Spleen (tissue), 11 donors: ENCODE measurements around the gene LBR. TPM values are rescaled to one million over a fixed set of nuclear protein-coding genes. Genes with fewer than 3 reads are reported as not detected.

Experiments used
- DNase-seq: peaks from one replicate; pipeline ENCODE4 v3.0.0-alpha.2; 2020
- H3K27ac ChIP-seq, 8 donors: fragments of 200-600 bp; sonication (generic) in 7 of 8; 1 replicate in 4 of 8; 2 replicates in 4 of 8; pipeline versions ENCODE4 v1.5.0 to v1.8.0; 2016 to 2021; ENCODE audit warnings: inconsistent platforms in 4 of 8, mild to moderate bottlenecking in 4 of 8, moderate library complexity in 1 of 8
- H3K27me3 ChIP-seq, 7 donors: fragments of 200-600 bp; sonication (generic) in 6 of 7; replicated peaks in 1 of 7; 1 replicate in 4 of 7; 2 replicates in 3 of 7; pipeline versions ENCODE4 v1.5.0 to v1.8.0; 2016 to 2021; ENCODE audit warnings: inconsistent platforms in 3 of 7, mild to moderate bottlenecking in 1 of 7
- H3K36me3 ChIP-seq, 6 donors: fragments of 200-600 bp; sonication (generic) in 5 of 6; 1 replicate in 4 of 6; 2 replicates in 2 of 6; pipeline versions ENCODE4 v1.5.0 to v1.8.0; 2016 to 2021; ENCODE audit warnings: inconsistent platforms in 2 of 6
- H3K4me1 ChIP-seq, 6 donors: fragments of 200-600 bp; sonication (generic) in 5 of 6; 1 replicate in 3 of 6; 2 replicates in 3 of 6; pipeline versions ENCODE4 v1.5.0 to v1.8.0; 2016 to 2021; ENCODE audit warnings: inconsistent platforms in 3 of 6
- H3K4me3 ChIP-seq, 8 donors: fragments of 200-600 bp; sonication (generic) in 7 of 8; 1 replicate in 4 of 8; 2 replicates in 4 of 8; pipeline versions ENCODE4 v1.5.0 to v1.8.0; 2016 to 2021; ENCODE audit warnings: inconsistent platforms in 4 of 8, mild to moderate bottlenecking in 4 of 8, moderate library complexity in 2 of 8
- H3K9me3 ChIP-seq, 8 donors: fragments of 200-600 bp; sonication (generic) in 7 of 8; 1 replicate in 4 of 8; 2 replicates in 4 of 8; pipeline versions ENCODE4 v1.5.0 to v1.8.0; 2016 to 2021; ENCODE audit warnings: inconsistent platforms in 4 of 8
- POLR2A ChIP-seq, 3 donors: fragments of 450-650 bp; IDR thresholded peaks; one replicate each; pipeline ENCODE4 v1.5.1; 2017; ENCODE audit warnings: antibody characterized with exemption in 3 of 3, mild to moderate bottlenecking in 1 of 3
- POLR2AphosphoS5 ChIP-seq, 3 donors: sonication (generic); formaldehyde crosslinking; IDR thresholded peaks; one replicate each; pipeline ENCODE4 v1.5.1; 2017; ENCODE audit warnings: antibody characterized with exemption in 3 of 3
- WGBS, 5 donors: extraction: QIAGEN DNeasy Blood & Tissue Kit in 3 of 5; methylation state at CpG; one replicate each; pipeline versions ENCODE4 v1.1.5 to v1.1.7; 2013 to 2018; 5-methylcytosine and 5-hydroxymethylcytosine counted together
- intact Hi-C: fragments of 100-400 bp; cut with DNase I; formaldehyde crosslinking; loops from one replicate; pipeline ENCODE4 v1.15.0; 2023; ENCODE audit warnings: low total_unique reads
- polyA plus RNA-seq, 3 donors: library from polyadenylated mRNA; stranded (reverse); fragments of 200-250 nt; gene quantifications; one replicate each; pipeline ENCODE4 v1.2.1, GENCODE V29; 2013
- total RNA-seq, 7 donors: library from RNA; depleted of rRNA in 3 of 7; stranded (reverse); fragments of >200 nt in 3 of 7; fragmentation: NEBNext Ultra II Directional in 4 of 7; extraction: Animal tissue kit (Norgen Biotek cat#: 25700) in 4 of 7; gene quantifications; one replicate each; pipeline versions ENCODE4 v1.1.0 to v1.2.1, GENCODE V29; 2016 to 2021
- TF ChIP-seq, protein P1 (sequence below), 11 experiments: fragments of 200-600 bp in 7 of 11; fragments of 450-650 bp in 4 of 11; sonication (generic) in 4 of 11; IDR thresholded peaks in 8 of 11; conservative IDR thresholded peaks in 3 of 11; 1 replicate in 7 of 11; 2 replicates in 4 of 11; pipeline versions ENCODE4 v1.4.0 to v1.8.0; 2016 to 2021; ENCODE audit warnings: antibody characterized with exemption in 11 of 11, inconsistent platforms in 4 of 11, mild to moderate bottlenecking in 1 of 11
- donor health status: healthy with polysubstance abuse.
- donor health status: DM: no; HTN: no; CAD: no; lungs with moderate emphysema.
- donor health status: DM: no; HTN: no; CAD: no.
- donor health status: Bipolar disorder and iron deficiency.
- donor health status: healthy.
- donor health status: DM: no; HTN: no; CAD: no.
- donor health status: DM: yes; HTN: yes; CAD: no.

Gene LBR
- total and polyA plus RNA-seq, 10 donors = 20.8 to 157 (median 87.9) TPM

- Histone ChIP-seq H3K4me1 (peaks cover 21 to 82% (median 50%) of the 10 kb centered on the region in 6 donors), H3K4me3 (no peak overlapping the region), H3K27me3 (no peaks in the 10 kb centered on the region), H3K27ac (peak overlapping the region in 5 of 8 donors; percentile 62 to 91 (median 87)), H3K9me3 (no peaks in the 10 kb centered on the region), H3K36me3 (no peaks in the 10 kb centered on the region)
- intact Hi-C loops = no loop called here
- no peak for DNase-seq
- 83 to 94% (median 85%) methylated on average over 9 of the region's 9 CpGs for WGBS, 5 donors
- TF ChIP-seq POLR2AphosphoS5 (IDR thresholded peaks at IDR 0.05) = no peak
- TF ChIP-seq POLR2A (IDR thresholded peaks at IDR 0.05) = no peak
- TF ChIP-seq, protein P1, sequence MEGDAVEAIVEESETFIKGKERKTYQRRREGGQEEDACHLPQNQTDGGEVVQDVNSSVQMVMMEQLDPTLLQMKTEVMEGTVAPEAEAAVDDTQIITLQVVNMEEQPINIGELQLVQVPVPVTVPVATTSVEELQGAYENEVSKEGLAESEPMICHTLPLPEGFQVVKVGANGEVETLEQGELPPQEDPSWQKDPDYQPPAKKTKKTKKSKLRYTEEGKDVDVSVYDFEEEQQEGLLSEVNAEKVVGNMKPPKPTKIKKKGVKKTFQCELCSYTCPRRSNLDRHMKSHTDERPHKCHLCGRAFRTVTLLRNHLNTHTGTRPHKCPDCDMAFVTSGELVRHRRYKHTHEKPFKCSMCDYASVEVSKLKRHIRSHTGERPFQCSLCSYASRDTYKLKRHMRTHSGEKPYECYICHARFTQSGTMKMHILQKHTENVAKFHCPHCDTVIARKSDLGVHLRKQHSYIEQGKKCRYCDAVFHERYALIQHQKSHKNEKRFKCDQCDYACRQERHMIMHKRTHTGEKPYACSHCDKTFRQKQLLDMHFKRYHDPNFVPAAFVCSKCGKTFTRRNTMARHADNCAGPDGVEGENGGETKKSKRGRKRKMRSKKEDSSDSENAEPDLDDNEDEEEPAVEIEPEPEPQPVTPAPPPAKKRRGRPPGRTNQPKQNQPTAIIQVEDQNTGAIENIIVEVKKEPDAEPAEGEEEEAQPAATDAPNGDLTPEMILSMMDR (IDR thresholded peaks at IDR 0.05 in 8 of 11, conservative IDR thresholded peaks at IDR 0.05 in 3 of 11) = no peak
Observed at GRCh38 chr1:225448146-225448805, 20.4 kb upstream of the LBR start.

DNA sequence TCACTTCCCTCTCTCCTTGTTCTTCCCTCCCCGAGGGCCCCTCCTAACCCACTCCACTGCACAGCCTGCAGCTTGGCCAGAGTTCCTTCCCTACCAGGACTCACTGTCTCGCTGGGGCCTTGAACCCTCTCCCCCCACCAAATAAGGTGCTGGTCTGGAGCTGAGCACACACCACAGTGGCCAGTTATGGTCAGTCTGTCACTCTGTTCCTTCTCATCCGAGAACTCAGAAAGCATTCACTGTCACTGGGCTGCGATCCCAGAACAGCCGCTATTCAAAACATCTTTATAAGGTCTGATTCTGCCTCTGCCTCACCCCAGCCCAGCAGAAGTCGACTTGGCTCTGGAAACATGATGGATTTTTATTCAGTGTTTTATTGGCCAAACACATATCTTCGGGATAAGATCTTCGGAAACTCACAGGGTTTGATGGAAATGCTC is 19.8 kb upstream of the LBR start:
- Histone ChIP-seq H3K27me3 (no peaks in the 10 kb centered on the region), H3K27ac (peak overlapping the region in 7 of 8 donors; percentile 39 to 91 (median 87)), H3K9me3 (no peaks in the 10 kb centered on the region), H3K4me1 (peaks cover 21 to 87% (median 55%) of the 10 kb centered on the region in 6 donors), H3K4me3 (no peak overlapping the region), H3K36me3 (no peaks in the 10 kb centered on the region)
- no peak for DNase-seq
- intact Hi-C loops = no loop called here
- TF ChIP-seq, protein P1 (IDR thresholded peaks at IDR 0.05 in 8 of 11, conservative IDR thresholded peaks at IDR 0.05 in 3 of 11) = no peak
- peak in 1 of 3 donors; percentile 48 for TF ChIP-seq POLR2AphosphoS5 (IDR thresholded peaks at IDR 0.05)
- no peak for TF ChIP-seq POLR2A (IDR thresholded peaks at IDR 0.05)
- WGBS, 5 donors = 61 to 78% (median 69%) methylated on average over 8 of the region's 8 CpGs

GRCh38 chr1:225446981-225447615 is 19.3 kb upstream of the LBR start:
- peaks cover 21 to 92% (median 59%) of the 10 kb centered on the region in 6 donors for H3K4me1 ChIP-seq
- H3K36me3 ChIP-seq = no peaks in the 10 kb centered on the region
- no peaks in the 10 kb centered on the region for H3K9me3 ChIP-seq
- peak overlapping the region in 7 of 8 donors; percentile 27 to 91 (median 87) for H3K27ac ChIP-seq
- no peak for DNase-seq
- H3K27me3 ChIP-seq = no peaks in the 10 kb centered on the region
- intact Hi-C loops = no loop called here
- WGBS, 5 donors = 75 to 88% (median 80%) methylated on average over 9 of the region's 9 CpGs
- no peak overlapping the region for H3K4me3 ChIP-seq
- no peak for TF ChIP-seq POLR2AphosphoS5 (IDR thresholded peaks at IDR 0.05)
- TF ChIP-seq, protein P1 (IDR thresholded peaks at IDR 0.05 in 8 of 11, conservative IDR thresholded peaks at IDR 0.05 in 3 of 11) = no peak
- no peak for TF ChIP-seq POLR2A (IDR thresholded peaks at IDR 0.05)

GRCh38 chr1:225446595-225446960 is 18.7 kb upstream of the LBR start:
- Histone ChIP-seq H3K36me3 (no peaks in the 10 kb centered on the region), H3K4me1 (peaks cover 21 to 97% (median 64%) of the 10 kb centered on the region in 6 donors), H3K27ac (peak overlapping the region in 4 of 8 donors; percentile 87 to 91 (median 90)), H3K4me3 (no peak overlapping the region), H3K9me3 (no peaks in the 10 kb centered on the region), H3K27me3 (no peaks in the 10 kb centered on the region)
- intact Hi-C loops = no loop called here
- DNase-seq = no peak
- TF ChIP-seq, protein P1 (IDR thresholded peaks at IDR 0.05 in 8 of 11, conservative IDR thresholded peaks at IDR 0.05 in 3 of 11) = no peak
- TF ChIP-seq POLR2AphosphoS5 (IDR thresholded peaks at IDR 0.05) (no peak), POLR2A (IDR thresholded peaks at IDR 0.05) (no peak)
- WGBS, 5 donors = 62 to 79% (median 75%) methylated on average over 6 to 7 of the region's 7 CpGs
